Stimulated activated CD8-positive, alpha-beta memory T cell treated with anti-CD3 and anti-CD28 coated beads, Interleukin-2, amount 100 ng/mL, for 1 hour (primary cell): Measurements from ENCODE around the gene ATP8B4.

Source experiments
- DNase-seq, 2 donors: peaks; one replicate each; pipeline ENCODE4 v3.0.0-alpha.2; 2020; ENCODE audit warnings: low read depth in 2 of 2

Gene ATP8B4

GRCh38 chr15:49898097-49898496 lies 220.9 kb downstream of the ATP8B4 start:
- DNase-seq: no peak

DNA sequence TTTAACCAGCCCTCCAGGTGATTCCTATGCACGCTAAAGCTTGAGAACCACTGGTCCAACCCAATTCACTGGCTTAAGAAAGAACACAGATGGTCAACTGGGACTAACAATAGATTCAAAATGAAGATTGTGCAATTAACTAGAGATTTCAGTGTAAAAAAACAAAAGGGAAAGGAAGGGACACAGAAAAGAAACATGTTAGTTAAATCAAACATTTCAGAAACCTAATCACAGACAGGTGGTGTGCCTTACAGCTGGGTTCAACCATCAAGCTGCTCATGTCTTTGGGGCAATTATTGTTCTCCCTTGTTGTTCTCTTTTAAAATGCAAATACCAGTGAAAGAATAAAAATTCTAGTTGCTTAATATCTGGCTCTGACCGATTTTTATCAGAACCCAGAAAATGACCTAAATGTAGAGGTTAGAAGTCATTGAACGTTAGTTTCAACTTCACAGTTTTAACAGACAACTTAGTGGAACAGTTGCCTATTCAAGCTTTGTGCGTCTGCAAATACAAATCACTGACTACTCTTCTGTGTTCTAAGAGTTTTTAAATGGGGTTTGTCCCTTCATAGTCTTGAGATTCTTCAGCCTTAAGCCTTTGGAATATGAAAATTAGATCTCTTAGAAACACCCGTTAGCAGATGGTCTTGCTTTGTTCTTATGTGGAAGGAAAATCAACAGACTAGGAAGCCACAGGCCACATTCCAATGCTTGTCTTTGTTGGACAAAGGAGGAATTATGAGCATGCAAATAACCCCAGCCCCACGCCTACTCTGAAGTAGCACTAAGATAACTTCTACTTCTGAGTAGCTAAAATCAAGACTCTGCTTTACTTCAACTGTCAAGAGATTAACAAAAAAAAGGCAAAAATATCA lies 223.4 kb downstream of the ATP8B4 start:
- no peak for DNase-seq

GRCh38 chr15:49890689-49891088 lies 228.3 kb downstream of the ATP8B4 start:
- DNase-seq: no peak

DNA sequence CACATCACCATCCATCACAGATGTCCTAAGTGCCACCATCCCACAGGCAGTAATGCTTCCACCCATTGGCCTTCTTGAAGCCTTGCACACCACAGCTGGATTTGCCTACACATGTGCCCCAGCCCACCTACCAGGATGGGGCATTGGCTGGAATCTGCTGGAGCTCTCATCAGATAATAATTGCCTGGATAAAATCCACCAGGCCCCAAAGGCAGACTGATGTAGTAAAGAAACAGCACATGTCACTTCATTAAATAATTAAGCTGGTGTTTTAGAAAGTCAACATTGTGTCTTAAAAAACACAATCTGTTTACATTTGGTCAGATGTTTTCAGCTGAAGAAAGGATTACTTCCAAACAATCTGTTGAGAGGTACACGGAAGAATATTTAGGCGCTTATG lies 229.5 kb downstream of the ATP8B4 start:
- DNase-seq: no peak

- no peak for DNase-seq
Observed at GRCh38 chr15:49888734-49889133, 230.3 kb downstream of the ATP8B4 start.

GRCh38 chr15:49888323-49888693 lies 230.7 kb downstream of the ATP8B4 start:
- no peak for DNase-seq

DNA sequence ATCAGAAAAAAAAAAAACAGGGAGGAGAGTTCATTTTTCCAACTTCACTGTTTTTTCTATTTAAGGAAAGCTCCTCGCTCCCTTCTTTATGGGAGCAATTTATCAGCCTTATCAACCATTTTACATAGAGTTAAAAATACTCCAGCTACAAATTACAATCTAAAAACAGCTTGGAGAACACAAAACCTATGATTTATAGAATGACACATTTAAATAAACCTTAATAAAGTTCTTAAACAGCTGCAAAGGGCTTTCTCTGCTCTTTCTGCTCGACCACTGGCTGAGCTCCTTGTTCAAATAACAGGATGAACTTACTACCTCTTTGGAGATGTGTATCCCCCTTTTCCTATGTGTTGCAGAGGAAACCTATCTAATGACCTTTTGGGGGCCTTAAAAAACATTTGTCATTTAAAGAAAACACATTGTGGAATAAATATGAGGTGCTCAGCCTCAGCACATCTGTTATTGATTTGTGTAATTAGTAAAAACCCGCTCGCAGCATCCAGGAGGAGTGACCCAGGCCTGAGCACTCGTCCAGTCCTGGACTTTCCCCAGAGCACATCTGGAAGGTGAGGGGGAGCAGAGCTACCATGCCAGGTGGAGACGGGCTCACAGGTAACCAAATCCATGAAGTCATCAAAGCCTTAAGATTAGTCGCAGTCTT lies 231.2 kb downstream of the ATP8B4 start:
- DNase-seq: no peak

GRCh38 chr15:49883121-49883520 lies 235.9 kb downstream of the ATP8B4 start:
- no peak for DNase-seq

- no peak for DNase-seq
Observed at GRCh38 chr15:49881866-49882265, 237.2 kb downstream of the ATP8B4 start.

GRCh38 chr15:49881433-49881832 lies 237.6 kb downstream of the ATP8B4 start:
- no peak for DNase-seq

- no peak for DNase-seq
Observed at GRCh38 chr15:49877873-49878521, 241.0 kb downstream of the ATP8B4 start.

- DNase-seq: no peak
Observed at GRCh38 chr15:49877117-49877872, 241.7 kb downstream of the ATP8B4 start.

- no peak for DNase-seq
Observed at GRCh38 chr15:49876401-49877038, 242.5 kb downstream of the ATP8B4 start.

- DNase-seq: no peak
Observed at GRCh38 chr15:49875392-49875791, 243.6 kb downstream of the ATP8B4 start.

GRCh38 chr15:49870472-49870871 lies 248.6 kb downstream of the ATP8B4 start:
- no peak for DNase-seq

DNA sequence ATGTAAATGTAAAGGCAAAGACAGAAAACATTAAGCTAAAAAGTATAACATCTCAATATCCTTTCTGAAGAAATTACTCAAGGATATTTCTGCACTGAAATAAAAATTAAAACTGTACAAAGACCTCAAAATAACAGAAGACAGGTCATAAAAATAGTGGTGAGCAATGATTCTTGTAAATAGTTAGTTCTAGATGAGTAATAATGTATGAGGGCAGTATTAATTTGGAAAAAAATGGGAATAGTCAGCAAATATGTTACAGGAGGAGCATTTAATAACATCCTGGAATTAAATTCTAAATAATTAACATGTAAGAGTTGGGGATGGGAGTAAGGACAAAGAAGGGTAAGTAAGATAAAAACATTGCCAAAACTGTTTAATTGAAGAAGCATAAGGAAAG lies 250.7 kb downstream of the ATP8B4 start:
- DNase-seq: no peak

- DNase-seq: no peak
Observed at GRCh38 chr15:49865925-49866757, 252.9 kb downstream of the ATP8B4 start.

DNA sequence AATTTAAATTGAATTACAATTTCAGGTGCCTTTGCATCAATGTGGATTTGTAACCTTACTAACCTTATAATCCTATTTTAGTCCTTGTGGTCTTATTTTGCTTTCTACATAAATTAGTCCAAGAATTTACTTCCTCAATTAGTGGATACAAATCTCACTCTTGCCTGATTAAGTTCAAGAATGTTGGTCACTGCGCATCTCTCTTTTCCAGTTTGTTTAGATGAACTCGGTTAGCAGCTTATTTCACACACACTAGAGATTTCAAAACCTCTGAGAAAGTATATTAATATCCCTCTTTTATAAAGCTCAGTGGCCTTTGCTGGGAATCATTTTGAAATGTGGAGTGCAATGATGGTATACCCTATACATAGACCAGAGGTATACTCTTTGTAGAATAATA lies 254.8 kb downstream of the ATP8B4 start:
- no peak for DNase-seq

DNA sequence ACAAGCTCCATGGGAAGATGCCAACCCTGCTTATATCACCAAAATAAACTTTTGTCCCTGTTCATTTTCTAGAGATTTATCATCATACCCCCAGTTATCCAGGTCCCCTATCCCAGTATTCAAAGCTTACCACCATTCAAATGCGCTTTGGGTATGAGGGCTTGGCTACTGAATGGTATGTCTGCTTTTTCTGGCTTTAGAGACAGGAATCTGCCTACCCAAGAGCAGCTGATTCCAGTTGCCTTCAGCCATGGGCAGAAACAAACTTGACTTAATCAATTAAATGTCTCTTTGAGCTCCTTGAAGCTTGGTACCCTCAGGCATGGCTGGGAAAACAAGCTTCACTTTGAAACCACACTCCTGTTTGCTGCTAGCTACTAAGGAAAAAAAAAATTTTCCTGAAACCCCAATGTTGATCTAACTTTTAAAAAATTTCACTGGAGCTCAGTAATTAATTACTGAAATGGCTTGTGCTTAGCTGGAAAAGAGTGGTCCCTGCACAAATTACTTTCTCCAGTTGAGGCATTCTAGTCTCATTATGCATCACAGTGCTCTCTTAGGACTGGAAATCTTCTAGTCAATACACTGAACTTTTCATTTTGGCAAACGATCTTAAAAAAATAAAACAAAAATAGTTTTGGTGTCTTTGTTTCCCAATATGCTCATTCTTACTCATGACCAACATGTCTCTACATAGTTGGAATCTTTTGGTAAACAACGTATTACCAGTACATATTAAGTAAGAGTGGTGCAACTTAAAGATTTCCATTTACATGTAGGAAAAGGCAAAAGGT lies 255.4 kb downstream of the ATP8B4 start:
- DNase-seq: no peak

DNA sequence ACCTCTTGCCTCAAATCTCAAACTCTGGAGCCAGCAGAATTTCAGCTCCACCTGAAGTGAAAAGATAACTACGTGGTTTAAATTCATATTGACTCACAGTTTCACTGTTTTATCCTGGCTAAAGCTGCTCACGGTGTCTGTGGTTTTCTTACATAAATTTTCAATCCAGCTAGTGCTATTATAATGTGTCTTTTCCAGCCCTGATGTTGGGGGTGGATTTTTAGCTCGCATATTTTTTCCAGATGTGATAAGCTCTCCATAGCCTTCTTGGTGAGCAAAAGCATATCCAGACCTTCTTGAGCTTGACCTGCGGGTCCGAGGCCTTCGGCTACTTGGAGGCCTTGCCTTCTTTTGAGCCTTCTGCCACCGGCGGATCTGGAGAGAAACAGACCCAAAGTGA lies 258.9 kb downstream of the ATP8B4 start:
- no peak for DNase-seq
